MV-4-11 (cell line): ENCODE data around the gene INO80C.
A peak's percentile ranks its signal among the peaks of the same experiment; 100 is the strongest.
"Not testable (repeated sequence)": the region's sequence is repeated elsewhere in the genome, so short reads cannot be mapped to it uniquely, and the experiment has no call there.

Experiments
- DNase-seq: peaks from one replicate; lab custom pipeline; 2025; lab: John Stamatoyannopoulos, UW

Gene INO80C

GRCh38 chr18:35460736-35461161 lies 37.0 kb downstream of the INO80C start:
- DNase-seq, result no peak

GRCh38 chr18:35459997-35460396 lies 37.8 kb downstream of the INO80C start:
- DNase-seq, result no peak

- no peak for DNase-seq
Observed at GRCh38 chr18:35458677-35459441, 38.9 kb downstream of the INO80C start.

- DNase-seq, result no peak
Observed at GRCh38 chr18:35458271-35458670, 39.5 kb downstream of the INO80C start.

- DNase-seq, result no peak
Observed at GRCh38 chr18:35457140-35457704, 40.5 kb downstream of the INO80C start.

- no peak for DNase-seq
Observed at GRCh38 chr18:35455926-35456763, 41.6 kb downstream of the INO80C start.

GRCh38 chr18:35454803-35455202 lies 43.0 kb downstream of the INO80C start:
- DNase-seq, result no peak

GRCh38 chr18:35453065-35453464 lies 44.7 kb downstream of the INO80C start:
- not testable (repeated sequence) for DNase-seq

- no peak for DNase-seq
Observed at GRCh38 chr18:35451916-35452315, 45.8 kb downstream of the INO80C start.

GRCh38 chr18:35451032-35451431 lies 46.7 kb downstream of the INO80C start:
- no peak for DNase-seq

GRCh38 chr18:35444636-35445035 lies 53.1 kb downstream of the INO80C start:
- DNase-seq, result no peak

- DNase-seq, result no peak
Observed at GRCh38 chr18:35443847-35444246, 53.9 kb downstream of the INO80C start.

GRCh38 chr18:35443434-35443833 lies 54.3 kb downstream of the INO80C start:
- DNase-seq, result peak; percentile 39

- DNase-seq, result no peak
Observed at GRCh38 chr18:35442701-35443100, 55.1 kb downstream of the INO80C start.

- no peak for DNase-seq
Observed at GRCh38 chr18:35441857-35442595, 55.7 kb downstream of the INO80C start.

GRCh38 chr18:35438480-35439234 lies 59.1 kb downstream of the INO80C start:
- no peak for DNase-seq

GRCh38 chr18:35437836-35438235 lies 59.9 kb downstream of the INO80C start:
- DNase-seq, result no peak

- DNase-seq, result no peak
Observed at GRCh38 chr18:35436076-35436649, 61.6 kb downstream of the INO80C start.

GRCh38 chr18:35435401-35435800 lies 62.4 kb downstream of the INO80C start:
- DNase-seq, result no peak

GRCh38 chr18:35432565-35433001 lies 65.2 kb downstream of the INO80C start:
- DNase-seq, result no peak

GRCh38 chr18:35431374-35431741 lies 66.4 kb downstream of the INO80C start:
- no peak for DNase-seq
